Liver (tissue), 3 donors: Measurements from ENCODE around the gene MYOM1.

Experiments used
- GABPA ChIP-seq, 2 donors: IDR thresholded peaks in 1 of 2; conservative IDR thresholded peaks in 1 of 2; 2 replicates each; pipeline ENCODE4 v1.6.1; 2016; ENCODE audit warnings: antibody characterized with exemption in 2 of 2, mild to moderate bottlenecking in 1 of 2, moderate library complexity in 1 of 2
- JUND ChIP-seq, 2 donors: IDR thresholded peaks; 2 replicates each; pipeline ENCODE4 v1.6.1; 2016; ENCODE audit warnings: antibody characterized with exemption in 2 of 2
- RAD21 ChIP-seq, 2 donors: IDR thresholded peaks; 2 replicates each; pipeline ENCODE4 v1.6.1; 2016; ENCODE audit warnings: antibody characterized with exemption in 2 of 2, mild to moderate bottlenecking in 2 of 2
- RXRA ChIP-seq, 2 donors: IDR thresholded peaks; 2 replicates each; pipeline ENCODE4 v1.6.1; 2017 to 2018; ENCODE audit warnings: antibody characterized with exemption in 2 of 2, mild to moderate bottlenecking in 1 of 2
- TF ChIP-seq, protein P1 (sequence below): IDR thresholded peaks from 2 replicates; pipeline ENCODE4 v1.6.1; 2016; ENCODE audit warnings: antibody characterized with exemption
- TF ChIP-seq, protein P2 (sequence below): fragments of 150-350 bp; IDR thresholded peaks from 2 replicates; pipeline ENCODE4 v1.5.1; 2017; ENCODE audit warnings: improper control_type of control experiment, low read depth, low read length; ENCODE audit not compliant: missing input control
- donor health status: healthy.
- donor health status: healthy.

DNA sequence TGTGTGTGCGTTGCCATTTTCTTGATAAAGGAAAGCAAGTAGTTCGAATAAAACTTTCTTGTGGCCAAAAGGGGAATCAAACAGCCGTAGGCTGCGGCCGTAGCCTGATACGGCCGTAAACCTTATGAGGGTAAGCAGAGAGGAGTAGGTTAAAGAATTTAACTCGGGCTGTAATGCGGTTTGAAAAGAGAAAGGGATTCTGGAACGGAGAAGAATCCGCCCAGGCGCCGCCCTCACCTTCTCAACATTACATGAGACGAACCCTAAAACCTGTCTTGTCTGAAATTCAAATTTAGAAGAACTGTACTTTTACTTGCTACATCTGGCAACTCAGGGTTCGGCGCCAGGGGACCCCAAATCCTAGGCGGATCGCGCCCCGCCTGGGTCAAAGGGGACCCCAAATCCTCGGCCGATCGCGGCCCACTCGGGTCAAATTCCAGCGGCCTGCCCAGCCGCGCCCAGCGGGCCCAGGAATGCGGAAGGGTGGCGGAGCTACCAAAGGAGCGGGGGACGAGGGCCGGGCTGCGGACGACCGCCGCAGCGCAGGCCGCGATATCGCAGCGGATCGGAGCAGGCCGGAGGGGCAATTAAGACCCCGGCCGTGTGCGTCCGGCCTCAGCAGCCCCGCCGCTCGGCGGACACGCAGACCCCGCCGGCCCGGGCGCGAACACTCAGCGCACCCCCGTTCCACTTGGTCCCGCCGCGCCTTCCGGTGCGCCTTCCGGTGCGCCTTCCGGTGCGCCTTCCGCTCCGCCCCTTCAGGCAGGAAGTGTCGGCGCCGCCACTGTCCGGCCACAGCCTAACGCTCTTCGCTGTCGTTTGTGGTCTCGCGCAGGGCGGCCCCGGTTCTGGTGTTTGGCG, 41.8 kb upstream of the MYOM1 start, which contains the start of gene MYL12B:
- TF ChIP-seq, protein P1, sequence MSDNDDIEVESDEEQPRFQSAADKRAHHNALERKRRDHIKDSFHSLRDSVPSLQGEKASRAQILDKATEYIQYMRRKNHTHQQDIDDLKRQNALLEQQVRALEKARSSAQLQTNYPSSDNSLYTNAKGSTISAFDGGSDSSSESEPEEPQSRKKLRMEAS: peak; percentile 37
- TF ChIP-seq GABPA (IDR thresholded peaks at IDR 0.05 in 1 of 2, conservative IDR thresholded peaks at IDR 0.05 in 1 of 2) (peak; percentile 56 to 87), RAD21 (IDR thresholded peaks at IDR 0.05) (peak in 1 of 2 donors; percentile 17), JUND (IDR thresholded peaks at IDR 0.05) (peak in 1 of 2 donors; percentile 4), RXRA (IDR thresholded peaks at IDR 0.05) (peak in 1 of 2 donors; percentile 12)
- TF ChIP-seq, protein P2, sequence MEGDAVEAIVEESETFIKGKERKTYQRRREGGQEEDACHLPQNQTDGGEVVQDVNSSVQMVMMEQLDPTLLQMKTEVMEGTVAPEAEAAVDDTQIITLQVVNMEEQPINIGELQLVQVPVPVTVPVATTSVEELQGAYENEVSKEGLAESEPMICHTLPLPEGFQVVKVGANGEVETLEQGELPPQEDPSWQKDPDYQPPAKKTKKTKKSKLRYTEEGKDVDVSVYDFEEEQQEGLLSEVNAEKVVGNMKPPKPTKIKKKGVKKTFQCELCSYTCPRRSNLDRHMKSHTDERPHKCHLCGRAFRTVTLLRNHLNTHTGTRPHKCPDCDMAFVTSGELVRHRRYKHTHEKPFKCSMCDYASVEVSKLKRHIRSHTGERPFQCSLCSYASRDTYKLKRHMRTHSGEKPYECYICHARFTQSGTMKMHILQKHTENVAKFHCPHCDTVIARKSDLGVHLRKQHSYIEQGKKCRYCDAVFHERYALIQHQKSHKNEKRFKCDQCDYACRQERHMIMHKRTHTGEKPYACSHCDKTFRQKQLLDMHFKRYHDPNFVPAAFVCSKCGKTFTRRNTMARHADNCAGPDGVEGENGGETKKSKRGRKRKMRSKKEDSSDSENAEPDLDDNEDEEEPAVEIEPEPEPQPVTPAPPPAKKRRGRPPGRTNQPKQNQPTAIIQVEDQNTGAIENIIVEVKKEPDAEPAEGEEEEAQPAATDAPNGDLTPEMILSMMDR: no peak
